HepG2 (cell line): ENCODE results near the gene NIPAL3. TPM values are rescaled to one million over a fixed set of nuclear protein-coding genes. Genes with fewer than 3 reads are reported as not detected.

Experiments used
- ARNT ChIP-seq: fragments of 450-650 bp; IDR thresholded peaks from 2 replicates; pipeline ENCODE4 v1.6.1; 2017
- BRCA1 ChIP-seq: sonication (generic); formaldehyde crosslinking; IDR thresholded peaks from 2 replicates; pipeline ENCODE4 v1.4.0; 2020; ENCODE audit warnings: missing genetic modification reagents
- CEBPG ChIP-seq: IDR thresholded peaks from 2 replicates; pipeline ENCODE4 v1.6.1; 2016
- HHEX ChIP-seq: IDR thresholded peaks from 2 replicates; pipeline ENCODE4 v1.6.1; 2016; ENCODE audit warnings: control low read depth
- NRL ChIP-seq: sonication (generic); formaldehyde crosslinking; IDR thresholded peaks from 2 replicates; pipeline ENCODE4 v1.5.0; 2020; ENCODE audit warnings: missing genetic modification reagents, mild to moderate bottlenecking, moderate library complexity, borderline replicate concordance
- PHF21A ChIP-seq: sonication (generic); formaldehyde crosslinking; IDR thresholded peaks from 2 replicates; pipeline ENCODE4 v1.5.0; 2020; ENCODE audit warnings: mild to moderate bottlenecking, missing genetic modification reagents
- PHF8 ChIP-seq: sonication (generic); formaldehyde crosslinking; IDR thresholded peaks from 2 replicates; pipeline ENCODE4 v1.5.0; 2020; ENCODE audit warnings: missing genetic modification reagents
- SUZ12 ChIP-seq: fragments of 150-350 bp; IDR thresholded peaks from 2 replicates; pipeline ENCODE4 v1.6.1; 2014; ENCODE audit warnings: low read depth, low read length
- ZBTB20 ChIP-seq: sonication (generic); formaldehyde crosslinking; IDR thresholded peaks from 2 replicates; pipeline ENCODE4 v1.8.1; 2023; ENCODE audit warnings: missing genetic modification reagents, low read depth, mild to moderate bottlenecking, borderline replicate concordance
- ZNF33A ChIP-seq: sonication (generic); formaldehyde crosslinking; IDR thresholded peaks from 2 replicates; pipeline ENCODE4 v1.5.1; 2020; ENCODE audit warnings: missing genetic modification reagents, mild to moderate bottlenecking, moderate library complexity, borderline replicate concordance
- ZNF547 ChIP-seq: sonication (generic); formaldehyde crosslinking; IDR thresholded peaks from 2 replicates; pipeline ENCODE4 v1.5.1; 2020; ENCODE audit warnings: mild to moderate bottlenecking, missing genetic modification reagents
- ZNF605 ChIP-seq: sonication (generic); formaldehyde crosslinking; IDR thresholded peaks from 2 replicates; pipeline ENCODE4 v1.8.0; 2022; ENCODE audit warnings: mild to moderate bottlenecking, missing genetic modification reagents
- polyA plus RNA-seq, 8 experiments: library from polyadenylated mRNA; depleted of rRNA in 3 of 8; stranded (reverse) in 7 of 8; unstranded in 1 of 8; fragments of >200 nt; fragmentation: Illumina TruSeq in 4 of 8; extraction: Trizol in 4 of 8; gene quantifications; 2 replicates each; pipeline versions ENCODE4 v1.2.1 to v1.2.3, GENCODE V29; 2011 to 2016; ENCODE audit warnings: low read depth in 4 of 8, missing spikeins in 1 of 8, mixed read lengths in 1 of 8; ENCODE audit not compliant: insufficient read depth in 1 of 8
- total RNA-seq, 5 experiments: library from RNA; depleted of rRNA; stranded (reverse); fragments of >200 nt; fragmentation: Illumina TruSeq; extraction: Trizol; gene quantifications; 2 replicates each; pipeline ENCODE4 v1.2.3, GENCODE V29; 2016; ENCODE audit warnings: low read depth in 1 of 5
- TF ChIP-seq, protein P1 (sequence below): sonication (generic); formaldehyde crosslinking; IDR thresholded peaks from 2 replicates; pipeline ENCODE4 v1.9.0; 2022; ENCODE audit warnings: low read depth, missing genetic modification reagents
- TF ChIP-seq, protein P2 (sequence below): sonication (generic); formaldehyde crosslinking; IDR thresholded peaks from 2 replicates; pipeline ENCODE4 v1.4.0; 2020; ENCODE audit warnings: missing genetic modification reagents
- TF ChIP-seq, protein P3 (sequence below): sonication (generic); formaldehyde crosslinking; IDR thresholded peaks from 2 replicates; pipeline ENCODE4 v1.4.0; 2020; ENCODE audit warnings: missing genetic modification reagents
- TF ChIP-seq, protein P4 (sequence below): sonication (generic); formaldehyde crosslinking; IDR thresholded peaks from 2 replicates; pipeline ENCODE4 v1.8.0; 2022; ENCODE audit warnings: mild to moderate bottlenecking, missing genetic modification reagents, moderate library complexity
- TF ChIP-seq, protein P5 (sequence below): sonication (generic); formaldehyde crosslinking; IDR thresholded peaks from 2 replicates; pipeline ENCODE4 v1.4.0; 2020; ENCODE audit warnings: missing genetic modification reagents
- TF ChIP-seq, protein P6 (sequence below): sonication (generic); formaldehyde crosslinking; IDR thresholded peaks from 2 replicates; pipeline ENCODE4 v1.8.1; 2023; ENCODE audit warnings: mild to moderate bottlenecking, moderate library complexity, missing genetic modification reagents
- TF ChIP-seq, protein P7 (sequence below): sonication (generic); formaldehyde crosslinking; IDR thresholded peaks from 2 replicates; pipeline ENCODE4 v1.9.0; 2022; ENCODE audit warnings: missing genetic modification reagents, mild to moderate bottlenecking, borderline replicate concordance

NIPAL3 gene
- total and polyA plus RNA-seq, 2 of the 13 experiments (the other 11 are each of a cell fraction or from before 2014, with no cell fraction given) = 5.6 to 8.6 TPM

DNA sequence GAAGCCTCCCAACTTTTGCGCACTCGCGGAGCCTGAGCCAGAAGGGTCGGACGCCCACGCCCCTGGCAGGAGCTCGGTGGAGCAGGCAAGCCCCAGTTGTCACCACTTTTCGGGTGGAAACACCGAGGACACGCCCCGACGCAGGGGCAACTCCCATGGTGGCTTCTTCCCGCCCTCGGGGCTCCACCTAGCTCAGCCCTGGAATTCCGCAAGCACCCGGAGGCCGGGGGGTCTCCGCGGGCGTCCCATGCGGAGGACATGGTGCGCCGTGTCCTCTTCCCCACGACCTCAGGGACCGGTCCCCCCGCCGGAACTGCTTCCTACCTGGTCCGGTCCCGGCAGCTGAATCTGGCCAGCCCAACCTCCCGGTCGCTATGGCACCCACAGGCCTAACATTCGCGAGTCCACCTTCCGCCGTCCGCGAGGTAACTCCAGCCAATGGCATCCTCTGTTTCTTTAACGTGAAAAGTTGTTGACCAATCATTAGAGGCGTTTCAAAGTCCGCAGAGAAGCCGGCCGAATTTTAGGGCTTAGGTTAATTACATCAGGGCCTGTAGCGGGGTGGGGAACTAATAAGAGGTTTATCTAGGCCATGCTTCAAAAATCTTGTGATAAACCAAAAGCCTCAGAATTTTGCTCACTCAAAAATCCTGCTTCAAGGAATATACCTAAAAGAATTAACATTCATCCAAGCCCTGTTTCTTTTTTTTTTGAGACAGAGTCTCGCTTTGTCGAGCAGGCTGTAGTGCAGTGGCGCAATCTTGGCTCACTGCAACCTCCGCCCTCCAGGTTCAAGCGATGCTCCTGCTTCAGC, 2.0 kb upstream of the NIPAL3 start, which contains the start of gene STPG1 (continued):
- TF ChIP-seq, protein P1, sequence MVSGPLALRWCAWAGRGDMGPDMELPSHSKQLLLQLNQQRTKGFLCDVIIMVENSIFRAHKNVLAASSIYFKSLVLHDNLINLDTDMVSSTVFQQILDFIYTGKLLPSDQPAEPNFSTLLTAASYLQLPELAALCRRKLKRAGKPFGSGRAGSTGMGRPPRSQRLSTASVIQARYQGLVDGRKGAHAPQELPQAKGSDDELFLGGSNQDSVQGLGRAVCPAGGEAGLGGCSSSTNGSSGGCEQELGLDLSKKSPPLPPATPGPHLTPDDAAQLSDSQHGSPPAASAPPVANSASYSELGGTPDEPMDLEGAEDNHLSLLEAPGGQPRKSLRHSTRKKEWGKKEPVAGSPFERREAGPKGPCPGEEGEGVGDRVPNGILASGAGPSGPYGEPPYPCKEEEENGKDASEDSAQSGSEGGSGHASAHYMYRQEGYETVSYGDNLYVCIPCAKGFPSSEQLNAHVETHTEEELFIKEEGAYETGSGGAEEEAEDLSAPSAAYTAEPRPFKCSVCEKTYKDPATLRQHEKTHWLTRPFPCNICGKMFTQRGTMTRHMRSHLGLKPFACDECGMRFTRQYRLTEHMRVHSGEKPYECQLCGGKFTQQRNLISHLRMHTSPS (CRISPR knock-in tag) = no peak
- TF ChIP-seq HHEX (CRISPR knock-in tag) (no peak), PHF21A (peak; percentile 77), ZNF33A (peak; percentile 52; the same call in 1 of the 2 replicates), CEBPG (CRISPR knock-in tag) (peak; percentile 79), PHF8 (CRISPR knock-in tag) (peak; percentile 78), SUZ12 (no peak), ZNF547 (CRISPR knock-in tag) (peak; percentile 74; the same call in 1 of the 2 replicates), ARNT (no peak), BRCA1 (no peak), ZNF605 (CRISPR knock-in tag) (peak; percentile 52; the same call in 1 of the 2 replicates), ZBTB20 (CRISPR knock-in tag) (0 out of 2 replicates have a peak, but pooled peaks have one; percentile 69), NRL (CRISPR knock-in tag) (no peak; the same call in 1 of the 2 replicates)
- TF ChIP-seq, protein P2, sequence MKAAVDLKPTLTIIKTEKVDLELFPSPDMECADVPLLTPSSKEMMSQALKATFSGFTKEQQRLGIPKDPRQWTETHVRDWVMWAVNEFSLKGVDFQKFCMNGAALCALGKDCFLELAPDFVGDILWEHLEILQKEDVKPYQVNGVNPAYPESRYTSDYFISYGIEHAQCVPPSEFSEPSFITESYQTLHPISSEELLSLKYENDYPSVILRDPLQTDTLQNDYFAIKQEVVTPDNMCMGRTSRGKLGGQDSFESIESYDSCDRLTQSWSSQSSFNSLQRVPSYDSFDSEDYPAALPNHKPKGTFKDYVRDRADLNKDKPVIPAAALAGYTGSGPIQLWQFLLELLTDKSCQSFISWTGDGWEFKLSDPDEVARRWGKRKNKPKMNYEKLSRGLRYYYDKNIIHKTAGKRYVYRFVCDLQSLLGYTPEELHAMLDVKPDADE (CRISPR knock-in tag) = 0 out of 2 replicates have a peak, but pooled peaks have one; percentile 28
- TF ChIP-seq, protein P3, sequence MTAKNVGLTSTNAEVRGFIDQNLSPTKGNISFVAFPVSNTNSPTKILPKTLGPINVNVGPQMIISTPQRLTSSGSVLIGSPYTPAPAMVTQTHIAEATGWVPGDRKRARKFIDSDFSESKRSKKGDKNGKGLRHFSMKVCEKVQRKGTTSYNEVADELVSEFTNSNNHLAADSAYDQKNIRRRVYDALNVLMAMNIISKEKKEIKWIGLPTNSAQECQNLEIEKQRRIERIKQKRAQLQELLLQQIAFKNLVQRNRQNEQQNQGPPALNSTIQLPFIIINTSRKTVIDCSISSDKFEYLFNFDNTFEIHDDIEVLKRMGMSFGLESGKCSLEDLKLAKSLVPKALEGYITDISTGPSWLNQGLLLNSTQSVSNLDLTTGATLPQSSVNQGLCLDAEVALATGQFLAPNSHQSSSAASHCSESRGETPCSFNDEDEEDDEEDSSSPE = peak; percentile 58; the same call in 1 of the 2 replicates
- TF ChIP-seq, protein P4, sequence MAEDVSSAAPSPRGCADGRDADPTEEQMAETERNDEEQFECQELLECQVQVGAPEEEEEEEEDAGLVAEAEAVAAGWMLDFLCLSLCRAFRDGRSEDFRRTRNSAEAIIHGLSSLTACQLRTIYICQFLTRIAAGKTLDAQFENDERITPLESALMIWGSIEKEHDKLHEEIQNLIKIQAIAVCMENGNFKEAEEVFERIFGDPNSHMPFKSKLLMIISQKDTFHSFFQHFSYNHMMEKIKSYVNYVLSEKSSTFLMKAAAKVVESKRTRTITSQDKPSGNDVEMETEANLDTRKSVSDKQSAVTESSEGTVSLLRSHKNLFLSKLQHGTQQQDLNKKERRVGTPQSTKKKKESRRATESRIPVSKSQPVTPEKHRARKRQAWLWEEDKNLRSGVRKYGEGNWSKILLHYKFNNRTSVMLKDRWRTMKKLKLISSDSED (CRISPR knock-in tag) = no peak
- TF ChIP-seq, protein P5, sequence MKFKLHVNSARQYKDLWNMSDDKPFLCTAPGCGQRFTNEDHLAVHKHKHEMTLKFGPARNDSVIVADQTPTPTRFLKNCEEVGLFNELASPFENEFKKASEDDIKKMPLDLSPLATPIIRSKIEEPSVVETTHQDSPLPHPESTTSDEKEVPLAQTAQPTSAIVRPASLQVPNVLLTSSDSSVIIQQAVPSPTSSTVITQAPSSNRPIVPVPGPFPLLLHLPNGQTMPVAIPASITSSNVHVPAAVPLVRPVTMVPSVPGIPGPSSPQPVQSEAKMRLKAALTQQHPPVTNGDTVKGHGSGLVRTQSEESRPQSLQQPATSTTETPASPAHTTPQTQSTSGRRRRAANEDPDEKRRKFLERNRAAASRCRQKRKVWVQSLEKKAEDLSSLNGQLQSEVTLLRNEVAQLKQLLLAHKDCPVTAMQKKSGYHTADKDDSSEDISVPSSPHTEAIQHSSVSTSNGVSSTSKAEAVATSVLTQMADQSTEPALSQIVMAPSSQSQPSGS = peak; percentile 17; the same call in 1 of the 2 replicates
- TF ChIP-seq, protein P6, sequence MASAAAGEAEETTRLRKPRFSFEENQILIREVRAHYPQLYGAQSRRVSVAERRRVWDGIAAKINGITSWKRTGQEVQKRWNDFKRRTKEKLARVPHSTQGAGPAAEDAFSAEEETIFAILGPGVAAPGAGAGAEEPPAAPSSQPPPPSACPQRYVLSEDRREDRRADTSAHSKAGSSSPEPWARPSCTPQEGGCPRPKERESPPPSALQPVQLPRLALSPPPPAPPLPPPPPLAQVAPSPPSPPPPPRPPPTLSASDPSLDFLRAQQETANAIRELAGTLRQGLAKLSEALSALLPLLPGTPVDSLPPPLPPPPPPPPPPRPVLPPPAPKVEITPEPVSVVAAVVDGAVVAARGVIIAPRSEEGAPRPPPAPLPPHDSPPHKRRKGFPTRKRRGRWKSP (CRISPR knock-in tag) = 0 out of 2 replicates have a peak, but pooled peaks have one; percentile 49
- TF ChIP-seq, protein P7, sequence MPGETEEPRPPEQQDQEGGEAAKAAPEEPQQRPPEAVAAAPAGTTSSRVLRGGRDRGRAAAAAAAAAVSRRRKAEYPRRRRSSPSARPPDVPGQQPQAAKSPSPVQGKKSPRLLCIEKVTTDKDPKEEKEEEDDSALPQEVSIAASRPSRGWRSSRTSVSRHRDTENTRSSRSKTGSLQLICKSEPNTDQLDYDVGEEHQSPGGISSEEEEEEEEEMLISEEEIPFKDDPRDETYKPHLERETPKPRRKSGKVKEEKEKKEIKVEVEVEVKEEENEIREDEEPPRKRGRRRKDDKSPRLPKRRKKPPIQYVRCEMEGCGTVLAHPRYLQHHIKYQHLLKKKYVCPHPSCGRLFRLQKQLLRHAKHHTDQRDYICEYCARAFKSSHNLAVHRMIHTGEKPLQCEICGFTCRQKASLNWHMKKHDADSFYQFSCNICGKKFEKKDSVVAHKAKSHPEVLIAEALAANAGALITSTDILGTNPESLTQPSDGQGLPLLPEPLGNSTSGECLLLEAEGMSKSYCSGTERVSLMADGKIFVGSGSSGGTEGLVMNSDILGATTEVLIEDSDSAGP (CRISPR knock-in tag) = peak; percentile 60; the same call in 1 of the 2 replicates
